OCI-LY1 (cell line): Measurements from ENCODE around the gene NLRP14.

Experiments used
- H2AFZ ChIP-seq: fragments of 200-600 bp; sonication (generic), shearing (Covaris generic); 2 replicates; pipeline ENCODE4 v1.6.0; 2014; ENCODE audit warnings: antibody characterized with exemption, mild to moderate bottlenecking, low read length
- H3F3A ChIP-seq: fragments of 200-600 bp; sonication (generic), shearing (Covaris generic); 2 replicates; pipeline ENCODE4 v1.6.0; 2014; ENCODE audit warnings: mild to moderate bottlenecking, antibody characterized with exemption, low read length, moderate library complexity; ENCODE audit not compliant: insufficient read depth
- H3K27ac ChIP-seq: fragments of 200-600 bp; sonication (generic); 2 replicates; pipeline ENCODE4 v1.5.1; 2014; ENCODE audit warnings: low read length, mixed run types, mild to moderate bottlenecking, low read depth; ENCODE audit not compliant: poor library complexity, severe bottlenecking
- H3K27me3 ChIP-seq: fragments of 200-600 bp; sonication (generic); 2 replicates; pipeline ENCODE4 v1.6.0; 2014; ENCODE audit warnings: antibody characterized with exemption, mild to moderate bottlenecking, low read length, moderate library complexity; ENCODE audit not compliant: insufficient read depth
- H3K36me3 ChIP-seq: fragments of 200-600 bp; sonication (generic); 2 replicates; pipeline ENCODE4 v1.6.1; 2014; ENCODE audit warnings: mild to moderate bottlenecking, antibody characterized with exemption, low read length, moderate library complexity, mixed read lengths; ENCODE audit not compliant: insufficient read depth
- H3K4me1 ChIP-seq: fragments of 200-600 bp; sonication (generic); 2 replicates; pipeline ENCODE4 v1.5.1; 2014; ENCODE audit warnings: mild to moderate bottlenecking, low read length, moderate library complexity; ENCODE audit not compliant: insufficient read depth, severe bottlenecking
- H3K4me2 ChIP-seq: fragments of 200-600 bp; sonication (generic), shearing (Covaris generic); 2 replicates; pipeline ENCODE4 v1.6.1; 2014; ENCODE audit warnings: low read length
- H3K4me3 ChIP-seq: fragments of 200-600 bp; sonication (generic); 2 replicates; pipeline ENCODE4 v1.5.1; 2014; ENCODE audit warnings: low read length, low read depth, mild to moderate bottlenecking, mixed read lengths; ENCODE audit not compliant: poor library complexity, severe bottlenecking
- H3K79me2 ChIP-seq: fragments of 200-600 bp; shearing (Covaris generic); 2 replicates; pipeline ENCODE4 v1.6.1; 2016; ENCODE audit warnings: mixed run types, low read length, mixed read lengths; ENCODE audit not compliant: insufficient read depth
- H3K9ac ChIP-seq: fragments of 200-600 bp; sonication (generic), shearing (Covaris generic); 2 replicates; pipeline ENCODE4 v1.6.1; 2014; ENCODE audit warnings: mild to moderate bottlenecking, low read length, mixed read lengths
- H3K9me2 ChIP-seq: fragments of 200-600 bp; sonication (generic), shearing (Covaris generic); 2 replicates; pipeline ENCODE4 v1.6.1; 2014; ENCODE audit warnings: low read depth, mild to moderate bottlenecking, low read length, mixed read lengths
- H3K9me3 ChIP-seq: fragments of 200-600 bp; shearing (Covaris generic); 2 replicates; pipeline ENCODE4 v1.6.1; 2014; ENCODE audit warnings: low read length, mixed read lengths
- H4K20me1 ChIP-seq: fragments of 200-600 bp; sonication (generic), shearing (Covaris generic); 2 replicates; pipeline ENCODE4 v1.6.0; 2016; ENCODE audit warnings: mild to moderate bottlenecking, low read length; ENCODE audit not compliant: insufficient read depth
- CTCF ChIP-seq: fragments of 200-600 bp; sonication (generic), shearing (Covaris generic); IDR thresholded peaks from 2 replicates; pipeline ENCODE4 v1.5.1; 2017; ENCODE audit warnings: mild to moderate bottlenecking, antibody characterized with exemption, low read length, moderate library complexity, mixed read lengths
- EZH2 ChIP-seq: fragments of 200-600 bp; sonication (generic), shearing (Covaris generic); IDR thresholded peaks from 2 replicates; pipeline ENCODE4 v1.8.0; 2017; ENCODE audit warnings: borderline replicate concordance, mixed run types, mild to moderate bottlenecking, antibody characterized with exemption, low read length, moderate library complexity, mixed read lengths

NLRP14 gene

GRCh38 chr11:7057641-7058040 lies 37.4 kb downstream of the NLRP14 start:
- no peak for TF ChIP-seq CTCF
- no peak for TF ChIP-seq EZH2
- H3F3A ChIP-seq: no peaks in the 10 kb centered on the region
- no peak overlapping the region for H3K4me2 ChIP-seq
- H3K27ac ChIP-seq: no peak overlapping the region
- H3K4me1 ChIP-seq: no peaks in the 10 kb centered on the region
- H3K36me3 ChIP-seq: no peaks in the 10 kb centered on the region
- H4K20me1 ChIP-seq: no peaks in the 10 kb centered on the region
- no peaks in the 10 kb centered on the region for H3K9me3 ChIP-seq
- H3K9me2 ChIP-seq: no peaks in the 10 kb centered on the region
- no peak overlapping the region for H3K9ac ChIP-seq
- no peak overlapping the region for H3K4me3 ChIP-seq
- H3K27me3 ChIP-seq: no peaks in the 10 kb centered on the region
- H3K79me2 ChIP-seq: no peaks in the 10 kb centered on the region
- no peak overlapping the region for H2AFZ ChIP-seq

GRCh38 chr11:7060868-7061267 lies 40.6 kb downstream of the NLRP14 start:
- H3F3A ChIP-seq: no peaks in the 10 kb centered on the region
- H3K36me3 ChIP-seq: no peaks in the 10 kb centered on the region
- no peak overlapping the region for H3K4me3 ChIP-seq
- no peaks in the 10 kb centered on the region for H3K9me2 ChIP-seq
- H3K79me2 ChIP-seq: no peaks in the 10 kb centered on the region
- H3K27ac ChIP-seq: no peak overlapping the region
- H2AFZ ChIP-seq: no peak overlapping the region
- TF ChIP-seq EZH2 (no peak), CTCF (no peak)
- no peaks in the 10 kb centered on the region for H3K9me3 ChIP-seq
- no peak overlapping the region for H3K4me2 ChIP-seq
- H3K4me1 ChIP-seq: no peaks in the 10 kb centered on the region
- no peaks in the 10 kb centered on the region for H4K20me1 ChIP-seq
- no peak overlapping the region for H3K9ac ChIP-seq
- no peaks in the 10 kb centered on the region for H3K27me3 ChIP-seq

GRCh38 chr11:7062534-7062933 lies 42.3 kb downstream of the NLRP14 start:
- no peak overlapping the region for H2AFZ ChIP-seq
- H3K27ac ChIP-seq: no peak overlapping the region
- H3K27me3 ChIP-seq: no peaks in the 10 kb centered on the region
- H3K9ac ChIP-seq: no peak overlapping the region
- H3K4me2 ChIP-seq: no peak overlapping the region
- TF ChIP-seq EZH2 (no peak), CTCF (no peak)
- no peaks in the 10 kb centered on the region for H3K9me3 ChIP-seq
- H3K9me2 ChIP-seq: no peaks in the 10 kb centered on the region
- no peaks in the 10 kb centered on the region for H4K20me1 ChIP-seq
- no peak overlapping the region for H3K4me3 ChIP-seq
- no peaks in the 10 kb centered on the region for H3F3A ChIP-seq
- H3K36me3 ChIP-seq: no peaks in the 10 kb centered on the region
- no peaks in the 10 kb centered on the region for H3K4me1 ChIP-seq
- no peaks in the 10 kb centered on the region for H3K79me2 ChIP-seq
